ENCODE data around the gene TOP1. TPM values are rescaled to one million over a fixed set of nuclear protein-coding genes. Genes with fewer than 3 reads are reported as not detected.

Gene TOP1
- total RNA-seq, 1 donor from 2014 or later = 62.7 TPM

- no peak overlapping the region for H3K4me3 Mint-ChIP-seq
- TF ChIP-seq, protein P1, sequence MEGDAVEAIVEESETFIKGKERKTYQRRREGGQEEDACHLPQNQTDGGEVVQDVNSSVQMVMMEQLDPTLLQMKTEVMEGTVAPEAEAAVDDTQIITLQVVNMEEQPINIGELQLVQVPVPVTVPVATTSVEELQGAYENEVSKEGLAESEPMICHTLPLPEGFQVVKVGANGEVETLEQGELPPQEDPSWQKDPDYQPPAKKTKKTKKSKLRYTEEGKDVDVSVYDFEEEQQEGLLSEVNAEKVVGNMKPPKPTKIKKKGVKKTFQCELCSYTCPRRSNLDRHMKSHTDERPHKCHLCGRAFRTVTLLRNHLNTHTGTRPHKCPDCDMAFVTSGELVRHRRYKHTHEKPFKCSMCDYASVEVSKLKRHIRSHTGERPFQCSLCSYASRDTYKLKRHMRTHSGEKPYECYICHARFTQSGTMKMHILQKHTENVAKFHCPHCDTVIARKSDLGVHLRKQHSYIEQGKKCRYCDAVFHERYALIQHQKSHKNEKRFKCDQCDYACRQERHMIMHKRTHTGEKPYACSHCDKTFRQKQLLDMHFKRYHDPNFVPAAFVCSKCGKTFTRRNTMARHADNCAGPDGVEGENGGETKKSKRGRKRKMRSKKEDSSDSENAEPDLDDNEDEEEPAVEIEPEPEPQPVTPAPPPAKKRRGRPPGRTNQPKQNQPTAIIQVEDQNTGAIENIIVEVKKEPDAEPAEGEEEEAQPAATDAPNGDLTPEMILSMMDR (IDR thresholded peaks at IDR 0.05) = no peak
- no peaks in the 10 kb centered on the region for H3K27me3 Mint-ChIP-seq
- H3K9me3 Mint-ChIP-seq = peaks cover 3% of the 10 kb centered on the region
- no peak for ATAC-seq (ENCODE audit: low read depth)
- H3K36me3 Mint-ChIP-seq (ENCODE audit: low read depth) = peaks cover 34% of the 10 kb centered on the region
- ChIA-PET POLR2A (interaction anchor here (1.0 kb wide), 1 partner anchor 47 kb away, joined by 3 read pairs; no protein-coding TSS in a partner anchor), CTCF (interaction anchor here (2.5 kb wide), 1 partner anchor 68 kb away, joined by 9 read pairs; no protein-coding TSS in a partner anchor)
- H3K4me1 Mint-ChIP-seq = peaks cover 63% of the 10 kb centered on the region
- intact Hi-C loops (cut with micrococcal nuclease) = no loop called here
- no peak for DNase-seq
- no peak overlapping the region for H3K27ac Mint-ChIP-seq
These were observed 30.3 kb downstream of the TOP1 start for GRCh38 chr20:41058674-41059635.

- intact Hi-C loops (cut with micrococcal nuclease) = loop anchor here (5.0 kb wide), 1 partner anchor 34 kb away; the partner anchor contains the start of gene TOP1
- POLR2A ChIA-PET = interaction anchor here (1.6 kb wide), 1 partner anchor 70 kb away, joined by 8 read pairs; no protein-coding TSS in a partner anchor
- ATAC-seq (ENCODE audit: low read depth) (no peak), DNase-seq (no peak)
- Mint-ChIP-seq H3K4me1 (peaks cover 54% of the 10 kb centered on the region), H3K36me3 (ENCODE audit: low read depth) (peaks cover 41% of the 10 kb centered on the region), H3K4me3 (no peak overlapping the region), H3K27ac (no peak overlapping the region), H3K9me3 (no peaks in the 10 kb centered on the region), H3K27me3 (no peaks in the 10 kb centered on the region)
- TF ChIP-seq, protein P1 (IDR thresholded peaks at IDR 0.05) = no peak
- CTCF ChIA-PET = interaction anchor here (1.2 to 5.3 kb wide), 4 partner anchors 34 to 98 kb away, joined by 4 to 71 read pairs (median 6); no protein-coding TSS in a partner anchor
These were observed 32.5 kb downstream of the TOP1 start for GRCh38 chr20:41061155-41061554.

DNA sequence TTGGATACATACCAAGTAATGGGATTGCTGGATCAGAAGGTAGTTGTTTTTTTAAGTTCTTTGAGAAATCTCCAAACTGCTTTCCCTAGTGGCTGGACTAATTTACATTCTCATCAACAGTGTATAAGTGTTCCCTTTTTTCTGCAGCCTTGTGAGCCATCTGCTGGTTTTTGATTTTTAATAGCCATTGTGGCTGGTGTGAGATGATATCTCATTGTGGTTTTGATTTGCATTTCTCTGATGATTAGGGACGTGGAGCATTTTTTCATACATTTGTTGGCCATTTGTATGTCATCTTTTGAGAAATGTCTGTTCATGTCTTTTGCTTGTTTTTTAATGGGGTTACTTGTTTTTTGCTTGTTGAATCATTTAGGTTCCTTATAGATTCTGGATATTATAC, 34.8 kb downstream of the TOP1 start:
- intact Hi-C loops (cut with micrococcal nuclease) = loop anchor here (1.0 to 5.0 kb wide), 3 partner anchors 15 to 95 kb away; partner anchors contain the start of gene TOP1
- H3K4me1 Mint-ChIP-seq = peaks cover 56% of the 10 kb centered on the region
- CTCF ChIA-PET = interaction anchor here (1.2 to 5.3 kb wide), 2 partner anchors 72 to 90 kb away, joined by 4 to 71 read pairs; no protein-coding TSS in a partner anchor

DNA sequence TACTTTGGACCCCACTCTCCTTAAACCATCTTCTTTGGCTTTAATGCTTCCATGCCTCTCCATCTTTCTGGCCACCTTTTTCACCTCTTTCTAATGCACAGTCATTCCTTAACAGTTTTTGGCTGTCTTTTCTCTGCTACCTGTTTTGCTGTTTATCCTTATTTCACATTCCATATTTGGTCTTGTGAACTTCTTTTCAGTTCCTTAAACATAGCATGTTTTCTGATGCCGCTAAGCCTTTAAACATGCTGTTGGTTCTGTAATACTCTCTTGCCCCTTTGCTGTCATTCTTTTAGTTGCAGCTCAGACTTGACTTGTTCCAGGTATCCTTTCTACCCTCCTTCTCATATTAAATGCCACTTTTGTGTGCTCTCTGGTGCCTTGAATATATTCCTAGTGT, 35.8 kb downstream of the TOP1 start:
- peak; percentile 62 for ATAC-seq (ENCODE audit: low read depth)
- DNase-seq = no peak
- peaks cover 64% of the 10 kb centered on the region for H3K36me3 Mint-ChIP-seq (ENCODE audit: low read depth)
- ChIA-PET POLR2A (interaction anchor here (1.2 to 1.4 kb wide), 2 partner anchors 73 to 76 kb away, joined by 4 to 7 read pairs; no protein-coding TSS in a partner anchor), CTCF (interaction anchor here (1.0 to 5.3 kb wide), 7 partner anchors 31 to 96 kb away, joined by 3 to 71 read pairs (median 4); no protein-coding TSS in a partner anchor)
- no peak overlapping the region for H3K27ac Mint-ChIP-seq
- TF ChIP-seq, protein P1 (IDR thresholded peaks at IDR 0.05) = no peak
- H3K27me3 Mint-ChIP-seq = no peaks in the 10 kb centered on the region
- H3K9me3 Mint-ChIP-seq = no peaks in the 10 kb centered on the region
- intact Hi-C loops (cut with micrococcal nuclease) = loop anchor here (1.0 to 5.0 kb wide), 3 partner anchors 31 to 73 kb away; partner anchors contain the start of gene TOP1
- H3K4me1 Mint-ChIP-seq = peaks cover 52% of the 10 kb centered on the region
- peak overlapping the region; percentile 33 for H3K4me3 Mint-ChIP-seq

More for the DNA sequence above, 34.8 kb downstream of the TOP1 start:
- ATAC-seq (ENCODE audit: low read depth) (peak; percentile 34), DNase-seq (no peak)
- no peak overlapping the region for H3K27ac Mint-ChIP-seq
- H3K4me3 Mint-ChIP-seq = no peak overlapping the region
- no peaks in the 10 kb centered on the region for H3K9me3 Mint-ChIP-seq
- TF ChIP-seq, protein P1 (IDR thresholded peaks at IDR 0.05) = no peak
- POLR2A ChIA-PET = interaction anchor here (1.5 kb wide), 1 partner anchor 72 kb away, joined by 12 read pairs; no protein-coding TSS in a partner anchor
- H3K36me3 Mint-ChIP-seq (ENCODE audit: low read depth) = peaks cover 56% of the 10 kb centered on the region
- H3K27me3 Mint-ChIP-seq = no peaks in the 10 kb centered on the region

All from activated B cell treated with CpG ODN at 0.5 μM for 24 hours (primary cell).